ENCODE results near the gene CCDC184.

- no peak for TF ChIP-seq CTCF (IDR thresholded peaks at IDR 0.05; ENCODE audit: low read length)
- no peak for TF ChIP-seq EZH2 (IDR thresholded peaks at IDR 0.05; ENCODE audit: borderline replicate concordance, low read length)
Observed at GRCh38 chr12:48164451-48164850, 19.0 kb upstream of the CCDC184 start.
